Stimulated activated CD4-positive, alpha-beta T cell treated with anti-CD3 and anti-CD28 coated beads, Interleukin-4, amount 100 ng/mL, for 4 hours (primary cell): ENCODE measurements around the gene CYFIP2.

Experiments
- DNase-seq, 2 experiments: peaks; one replicate each; pipeline ENCODE4 v3.0.0-alpha.2; 2020

The CYFIP2 gene

GRCh38 chr5:157328277-157328912 is 62.5 kb downstream of the CYFIP2 start:
- peak; percentile 36 to 61 for DNase-seq

- peak in 1 of 2 experiments; percentile 27 for DNase-seq
Observed at GRCh38 chr5:157331807-157332206, 65.9 kb downstream of the CYFIP2 start.

GRCh38 chr5:157335534-157336422 is 69.9 kb downstream of the CYFIP2 start:
- no peak for DNase-seq

DNA sequence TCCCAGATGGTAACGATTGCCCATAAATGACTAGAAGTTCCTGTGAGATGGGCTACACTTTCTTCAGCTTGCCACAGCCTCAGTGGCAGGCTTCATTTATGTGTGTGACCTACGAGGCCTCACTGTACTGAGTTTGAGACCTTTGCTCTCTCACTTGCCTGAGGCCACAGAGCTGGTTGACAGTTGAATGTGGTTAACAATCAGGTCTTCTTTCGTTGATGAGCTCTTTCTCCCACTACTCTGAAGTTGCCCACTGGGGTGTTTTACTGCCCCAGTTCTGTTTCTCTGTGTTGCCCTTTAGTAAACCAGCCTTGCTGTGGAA is 70.5 kb downstream of the CYFIP2 start:
- no peak for DNase-seq

- DNase-seq = no peak
Observed at GRCh38 chr5:157339409-157339808, 73.5 kb downstream of the CYFIP2 start.

DNA sequence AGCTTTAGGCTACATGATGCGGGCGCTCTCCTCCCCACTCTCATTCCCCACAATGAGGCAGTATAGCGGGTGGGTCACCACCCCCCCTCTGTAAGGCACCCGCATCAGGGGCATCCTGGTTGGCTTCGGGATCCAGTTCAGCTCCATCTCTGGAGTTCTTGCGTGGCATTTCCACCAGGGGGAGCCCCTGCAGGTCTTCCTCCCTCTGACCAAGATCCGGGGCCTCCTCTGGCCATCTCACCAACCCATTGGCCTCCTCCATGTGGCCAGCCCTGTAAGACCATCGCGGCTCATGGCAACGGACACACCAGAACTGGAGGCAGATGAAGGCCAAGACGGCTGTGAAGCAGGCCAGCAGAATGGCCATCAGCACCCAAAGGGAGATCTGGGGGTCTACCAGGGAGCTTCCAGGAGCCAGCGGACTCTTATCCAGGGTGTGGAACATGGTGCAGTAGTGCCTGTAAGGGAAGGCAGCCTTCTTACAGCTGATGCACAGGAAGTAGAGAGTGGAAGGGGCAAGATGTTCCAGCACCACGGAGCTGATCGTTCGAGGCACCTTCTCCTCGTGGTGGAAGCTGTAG is 77.0 kb downstream of the CYFIP2 start:
- peak; percentile 3 to 24 for DNase-seq

DNA sequence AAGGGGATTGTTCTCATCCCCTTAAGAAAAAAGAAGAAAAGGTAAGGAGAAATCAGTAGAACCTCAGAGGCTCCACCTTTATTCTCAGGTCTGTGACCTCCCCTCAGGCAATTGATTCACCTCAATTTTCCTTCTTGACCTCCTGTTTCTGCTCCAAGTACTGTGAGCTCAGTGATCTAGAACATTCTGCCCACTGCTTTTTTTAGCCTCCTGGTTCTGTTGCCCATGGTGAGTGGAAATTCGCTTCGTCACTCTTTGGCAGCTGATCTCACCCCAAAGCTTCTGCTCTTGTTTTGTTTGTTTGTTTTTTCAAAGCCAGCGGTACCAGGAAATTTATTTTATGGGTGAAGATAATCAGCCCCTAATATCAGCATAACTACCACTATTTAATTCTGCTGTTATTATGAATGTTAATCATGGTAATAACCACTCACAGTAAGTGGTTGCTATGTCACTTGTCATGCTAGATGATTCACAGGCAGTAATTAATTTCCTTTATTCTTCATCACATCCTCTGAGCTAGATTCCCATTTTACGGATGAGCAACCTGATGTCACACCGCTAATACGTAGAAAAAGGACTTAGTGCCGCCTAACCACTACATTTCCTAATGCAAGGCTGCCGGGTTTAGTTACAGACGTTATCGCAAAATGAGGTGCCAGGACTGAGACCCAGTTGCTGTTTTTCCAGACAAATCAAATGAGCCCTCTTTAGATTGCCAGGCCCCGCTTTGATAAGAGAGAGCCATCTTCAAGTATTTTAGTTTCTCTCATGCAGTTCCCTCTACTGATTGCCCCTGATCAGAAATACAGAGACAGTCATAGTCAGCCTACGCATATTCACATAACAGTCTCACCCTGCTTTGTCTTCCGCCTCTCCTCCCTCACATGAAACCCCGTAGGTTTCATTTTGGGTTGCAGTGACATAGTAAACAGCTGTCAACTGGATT is 78.2 kb downstream of the CYFIP2 start:
- DNase-seq = no peak

DNA sequence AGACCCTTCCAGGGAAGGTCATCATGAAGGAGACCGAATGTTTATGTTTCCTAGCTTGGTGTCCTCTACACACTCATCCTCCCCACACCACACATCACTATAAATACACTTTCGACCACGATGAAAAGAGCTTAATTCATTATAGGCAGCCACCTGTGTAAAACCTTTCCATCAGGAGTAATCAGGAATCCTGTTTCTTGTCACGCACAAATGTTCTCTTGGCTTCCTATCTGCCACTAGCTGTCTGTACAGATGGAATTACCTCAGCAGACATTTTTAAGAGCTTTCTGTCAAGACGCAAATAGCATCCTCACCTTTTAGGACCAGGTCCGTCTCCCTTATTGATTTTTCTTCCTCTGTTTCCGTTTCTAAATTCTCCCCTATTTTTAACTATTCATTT is 79.1 kb downstream of the CYFIP2 start:
- no peak for DNase-seq

GRCh38 chr5:157345485-157345884 is 79.6 kb downstream of the CYFIP2 start:
- DNase-seq = no peak

DNA sequence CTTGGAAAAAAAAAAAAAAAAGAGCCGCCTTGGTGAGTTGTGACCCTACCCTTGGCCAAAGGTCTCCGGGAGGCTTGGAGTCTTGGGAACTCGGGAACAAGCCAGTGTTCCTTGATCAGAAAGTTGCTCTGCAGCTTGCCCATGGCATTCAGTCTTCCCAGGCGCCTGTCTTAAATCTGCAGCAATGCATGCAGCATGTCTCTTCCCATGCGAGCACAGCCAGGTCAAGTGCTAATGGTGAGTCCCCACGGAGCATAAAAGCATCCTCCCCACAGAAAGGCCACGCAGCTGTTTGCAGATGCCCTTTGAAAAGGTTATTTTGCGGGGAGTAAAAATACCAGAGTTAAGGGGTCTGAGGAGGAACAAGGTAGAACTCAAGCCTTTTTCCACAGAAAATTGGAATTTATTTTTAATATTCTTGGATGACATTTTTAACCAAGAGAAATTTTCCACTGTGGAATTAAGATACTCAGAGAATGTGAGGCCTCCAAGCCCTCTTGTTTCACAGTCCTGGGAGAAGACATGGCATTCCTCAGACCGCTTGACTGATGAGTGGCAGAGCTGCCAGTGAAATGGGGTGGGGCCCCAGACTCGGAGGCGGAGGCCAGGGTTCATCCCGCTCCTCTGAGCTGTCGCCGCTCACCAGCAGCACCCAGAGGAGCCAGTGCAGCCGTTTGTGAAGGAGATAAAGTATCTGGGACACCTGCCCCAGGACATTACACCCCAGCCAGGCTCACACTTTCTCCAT is 81.6 kb downstream of the CYFIP2 start:
- no peak for DNase-seq

DNA sequence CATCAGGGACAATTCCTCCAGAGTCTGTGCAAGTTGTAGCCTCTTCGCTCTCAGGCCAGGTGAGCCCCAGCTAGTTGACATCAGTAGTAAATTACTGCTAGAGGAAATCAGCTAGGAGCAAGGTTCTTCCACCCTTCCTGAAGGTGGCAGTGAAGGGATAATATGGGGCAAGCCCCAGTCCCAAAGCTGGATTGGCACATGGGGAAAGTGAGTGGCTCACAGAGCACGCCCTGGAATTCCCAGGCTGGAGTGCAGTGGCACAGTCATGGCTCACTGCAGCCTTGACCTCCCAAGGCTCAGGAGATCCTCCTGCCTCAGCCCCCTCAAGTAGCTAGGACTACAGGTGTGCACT is 82.1 kb downstream of the CYFIP2 start:
- DNase-seq = no peak

- no peak for DNase-seq
Observed at GRCh38 chr5:157350939-157351801, 85.2 kb downstream of the CYFIP2 start.

DNA sequence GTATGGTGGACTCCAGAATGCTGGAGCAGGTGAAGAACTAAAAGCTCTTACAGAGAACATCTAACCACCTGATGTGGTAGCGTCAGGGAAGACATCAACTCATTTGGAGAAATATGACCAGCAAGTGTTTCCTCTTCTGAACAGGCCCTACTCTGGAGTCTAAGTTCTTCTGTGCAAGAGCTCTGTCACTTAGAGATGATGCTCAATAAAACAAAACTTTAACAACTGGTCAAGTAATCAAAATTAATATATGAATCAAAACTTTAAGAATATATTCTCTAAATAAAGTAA is 85.8 kb downstream of the CYFIP2 start:
- no peak for DNase-seq

DNA sequence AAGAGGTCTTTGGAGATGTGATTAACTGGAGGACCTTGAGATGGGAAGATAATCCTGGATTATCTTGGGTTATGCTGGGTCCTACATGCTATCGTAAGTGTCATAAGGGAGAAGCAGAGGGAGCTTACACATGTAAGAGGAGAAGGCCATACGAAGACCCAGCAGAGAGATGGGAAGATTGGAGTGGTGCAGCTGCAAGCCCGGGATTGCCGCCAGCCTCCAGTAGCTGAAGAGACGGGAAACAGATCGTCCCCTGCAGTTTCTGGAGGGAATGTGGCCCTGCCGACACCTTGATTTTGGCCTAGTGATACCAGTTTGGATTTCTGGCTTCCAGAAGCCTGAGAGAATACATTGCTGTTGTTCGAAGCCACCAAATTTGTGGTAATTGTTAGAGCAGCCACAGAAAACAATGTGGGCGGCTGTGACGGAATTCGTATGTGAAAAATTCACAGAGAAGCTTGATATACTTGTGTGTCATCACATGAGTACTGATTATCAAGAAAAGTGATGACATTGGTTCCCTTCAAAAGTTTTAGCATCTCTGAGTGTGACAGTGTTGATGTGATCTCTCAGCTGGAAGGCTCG is 86.9 kb downstream of the CYFIP2 start:
- no peak for DNase-seq

DNA sequence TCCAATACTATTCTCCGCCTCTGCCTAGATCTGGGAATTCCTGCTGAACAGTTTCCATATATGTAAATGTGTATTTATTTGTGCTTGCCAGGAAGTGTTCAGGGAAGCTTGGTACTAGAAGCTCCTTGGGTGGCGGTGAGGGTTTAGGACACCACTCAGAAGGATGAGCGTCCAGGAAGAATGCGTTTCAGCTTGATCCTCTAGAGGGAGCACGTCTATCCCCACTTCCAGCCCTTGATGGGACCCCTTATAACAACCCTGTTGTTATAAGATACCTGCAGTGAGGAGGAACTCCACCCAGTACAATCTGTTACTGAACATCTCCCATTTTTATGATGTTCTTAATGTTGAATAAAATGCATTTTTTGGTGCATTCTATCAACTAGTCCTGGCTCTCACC is 88.9 kb downstream of the CYFIP2 start:
- DNase-seq = no peak

- DNase-seq = no peak
Observed at GRCh38 chr5:157356576-157356975, 90.7 kb downstream of the CYFIP2 start.

DNA sequence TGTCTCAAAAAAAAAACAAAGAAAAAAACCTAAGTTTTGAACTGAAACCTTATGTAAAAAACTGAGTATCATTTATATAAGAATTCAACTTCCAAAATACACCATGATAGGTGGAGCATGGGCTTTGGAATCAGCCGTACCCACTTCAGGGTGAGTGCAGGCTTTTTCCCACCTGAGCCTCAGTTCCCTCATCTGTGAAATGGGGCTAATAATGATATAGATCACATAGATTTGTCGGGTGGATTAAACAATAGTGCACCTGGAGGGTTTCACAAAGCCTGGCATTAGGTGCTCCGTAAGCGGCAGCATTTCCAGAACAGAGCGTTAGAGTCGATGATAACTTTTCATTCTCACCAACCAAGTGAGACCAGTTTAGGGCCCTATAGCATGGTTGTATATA is 91.9 kb downstream of the CYFIP2 start:
- DNase-seq = no peak

GRCh38 chr5:157358871-157359270 is 92.9 kb downstream of the CYFIP2 start:
- DNase-seq = no peak

- no peak for DNase-seq
Observed at GRCh38 chr5:157359356-157360055, 93.6 kb downstream of the CYFIP2 start.

DNA sequence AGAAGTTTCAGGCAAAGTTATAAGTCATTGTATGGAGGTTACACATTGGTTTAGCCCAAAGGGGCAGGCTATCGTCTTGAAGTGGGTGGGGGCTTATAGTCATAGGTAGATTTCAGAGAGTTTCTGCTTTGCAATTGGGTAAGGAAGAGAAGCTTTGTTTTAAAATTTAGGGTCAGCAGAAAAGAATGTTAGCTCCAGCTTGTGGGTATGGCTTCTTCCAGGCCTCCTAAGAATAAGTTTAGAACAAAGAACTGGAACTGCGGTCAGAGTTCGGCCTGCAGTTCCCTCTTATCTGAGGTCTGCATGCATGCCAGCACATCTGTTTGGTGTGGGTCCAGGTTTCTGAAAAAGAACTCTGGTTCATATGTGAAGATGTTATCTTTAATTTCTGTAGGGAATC is 96.1 kb downstream of the CYFIP2 start:
- no peak for DNase-seq

- no peak for DNase-seq
Observed at GRCh38 chr5:157362502-157362901, 96.6 kb downstream of the CYFIP2 start.
